Pons (tissue), 1 donor: Measurements from ENCODE around the gene LPIN2.

ENCODE experiments used
- DNase-seq: peaks from one replicate; pipeline ENCODE4 v3.0.0-alpha.2; 2016; ENCODE audit warnings: low spot score

The LPIN2 gene

GRCh38 chr18:2979871-2980790 lies 32.8 kb downstream of the LPIN2 start:
- DNase-seq = peak; percentile 54

GRCh38 chr18:2979129-2979528 lies 33.8 kb downstream of the LPIN2 start:
- no peak for DNase-seq

- no peak for DNase-seq
These were observed 34.3 kb downstream of the LPIN2 start for GRCh38 chr18:2978661-2979106.

DNA sequence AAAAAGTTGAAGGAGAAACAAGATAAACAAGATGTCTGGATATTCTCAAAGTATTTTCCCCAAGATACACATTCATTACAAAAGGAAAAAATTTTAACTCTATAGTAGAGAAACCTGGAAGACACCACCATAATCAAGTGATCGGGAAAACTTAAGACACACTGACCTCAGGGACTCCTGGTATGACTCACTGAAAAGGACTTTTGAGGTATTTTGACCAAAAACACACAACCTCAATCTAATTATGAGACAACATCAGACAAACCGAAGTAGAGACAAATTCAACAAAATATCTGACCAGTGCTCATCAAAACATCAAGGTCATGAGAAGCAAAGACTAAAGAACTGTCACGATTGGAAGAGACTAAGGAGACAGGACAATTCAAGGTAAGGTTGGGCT lies 34.7 kb downstream of the LPIN2 start:
- DNase-seq = no peak

DNA sequence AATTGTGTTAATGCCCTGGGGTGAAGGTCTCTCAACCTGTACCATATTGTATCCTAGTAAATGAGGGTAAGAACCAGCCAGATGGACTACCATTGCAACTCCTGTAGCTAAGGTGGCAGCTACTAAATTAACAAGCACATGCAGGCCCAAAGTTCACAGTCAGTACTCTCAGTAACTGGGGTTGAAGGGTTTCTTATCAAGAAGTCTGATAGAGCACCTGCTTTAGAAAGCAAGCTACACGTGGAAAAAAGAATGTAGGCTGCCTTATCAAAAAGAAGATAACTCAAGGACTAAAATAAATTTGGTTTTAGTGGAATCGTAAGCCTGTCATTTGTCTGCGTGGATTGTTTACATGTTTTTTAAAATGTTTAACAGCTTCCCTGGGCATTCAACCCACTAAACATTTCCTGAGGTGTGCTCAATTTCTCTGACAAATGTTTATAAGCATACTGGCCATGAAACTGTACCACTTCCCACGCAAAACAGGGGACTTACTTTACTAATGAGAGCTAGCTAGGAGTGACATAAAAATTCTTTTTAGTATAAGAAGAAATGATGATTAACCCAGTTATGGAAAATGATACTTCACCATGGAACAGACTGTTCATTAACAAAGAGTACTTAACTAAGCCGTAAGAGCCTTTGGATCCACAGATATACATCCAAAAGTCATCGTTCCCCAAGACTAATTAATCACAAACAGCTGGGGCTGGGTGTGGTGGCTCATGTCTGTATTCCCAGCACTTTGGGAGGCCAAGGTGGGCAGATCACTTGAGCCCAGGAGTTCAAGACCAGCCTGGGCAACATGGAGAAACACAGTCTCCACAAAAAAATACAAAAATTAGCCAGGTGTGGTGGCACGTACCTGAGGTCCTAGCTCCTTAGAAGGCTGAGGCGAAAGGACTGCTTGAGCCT lies 36.5 kb downstream of the LPIN2 start:
- DNase-seq = no peak

DNA sequence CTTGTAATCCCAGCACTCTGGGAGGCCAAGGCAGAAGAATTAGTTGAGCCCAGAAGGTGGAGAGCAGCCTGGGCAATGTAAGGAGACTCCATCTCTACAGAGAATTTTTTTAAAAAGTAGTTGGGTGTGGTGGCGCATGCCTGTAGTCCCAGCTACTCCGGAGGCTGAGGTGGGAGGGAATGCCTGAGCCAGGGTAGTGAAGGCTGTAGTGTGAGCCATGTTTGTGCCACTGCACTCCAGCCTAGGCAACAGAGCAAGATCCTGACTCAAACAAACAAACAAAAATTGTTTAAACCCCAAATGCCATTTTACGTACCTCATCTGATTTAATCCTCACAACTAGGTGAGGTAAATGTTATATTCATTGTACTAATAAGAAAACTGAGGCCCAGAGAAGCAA lies 38.2 kb downstream of the LPIN2 start:
- DNase-seq = no peak

DNA sequence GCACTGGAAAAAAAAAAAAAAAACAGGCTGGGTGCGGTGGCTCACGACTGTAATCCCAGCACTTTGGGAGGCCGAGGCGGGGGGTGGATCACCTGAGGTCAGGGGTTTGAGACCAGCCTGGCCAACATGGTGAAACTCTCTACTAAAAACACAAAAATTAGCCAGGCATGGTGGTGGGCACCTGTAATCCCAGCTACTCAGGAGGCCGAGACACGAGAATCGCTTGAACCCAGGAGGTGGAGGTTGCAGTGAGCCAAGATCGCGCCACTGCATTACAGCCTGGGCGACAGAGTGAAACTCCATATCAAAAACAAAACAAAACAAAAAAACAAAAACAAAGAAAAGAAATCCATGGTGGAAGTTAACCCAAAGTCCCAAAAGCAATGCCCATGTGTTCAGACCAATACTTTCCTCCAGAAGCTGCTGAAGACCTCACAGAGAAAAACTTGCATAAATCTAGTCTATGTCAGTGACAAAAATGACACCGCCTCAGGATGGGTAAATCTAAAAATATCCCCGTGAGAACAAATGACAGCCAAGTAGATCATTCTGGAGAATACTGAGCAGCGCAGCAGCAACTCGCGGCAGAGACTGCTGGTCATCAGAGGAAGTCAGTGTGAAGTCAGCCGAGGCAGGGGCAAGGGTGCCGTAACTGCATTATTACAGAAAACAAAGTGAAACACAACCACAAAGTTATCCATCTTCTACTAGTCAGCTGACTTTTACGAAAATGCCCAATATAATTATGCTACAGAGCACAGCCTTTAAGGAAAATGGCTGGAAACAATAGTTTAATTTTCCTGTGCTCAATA lies 41.0 kb downstream of the LPIN2 start:
- DNase-seq = no peak

DNA sequence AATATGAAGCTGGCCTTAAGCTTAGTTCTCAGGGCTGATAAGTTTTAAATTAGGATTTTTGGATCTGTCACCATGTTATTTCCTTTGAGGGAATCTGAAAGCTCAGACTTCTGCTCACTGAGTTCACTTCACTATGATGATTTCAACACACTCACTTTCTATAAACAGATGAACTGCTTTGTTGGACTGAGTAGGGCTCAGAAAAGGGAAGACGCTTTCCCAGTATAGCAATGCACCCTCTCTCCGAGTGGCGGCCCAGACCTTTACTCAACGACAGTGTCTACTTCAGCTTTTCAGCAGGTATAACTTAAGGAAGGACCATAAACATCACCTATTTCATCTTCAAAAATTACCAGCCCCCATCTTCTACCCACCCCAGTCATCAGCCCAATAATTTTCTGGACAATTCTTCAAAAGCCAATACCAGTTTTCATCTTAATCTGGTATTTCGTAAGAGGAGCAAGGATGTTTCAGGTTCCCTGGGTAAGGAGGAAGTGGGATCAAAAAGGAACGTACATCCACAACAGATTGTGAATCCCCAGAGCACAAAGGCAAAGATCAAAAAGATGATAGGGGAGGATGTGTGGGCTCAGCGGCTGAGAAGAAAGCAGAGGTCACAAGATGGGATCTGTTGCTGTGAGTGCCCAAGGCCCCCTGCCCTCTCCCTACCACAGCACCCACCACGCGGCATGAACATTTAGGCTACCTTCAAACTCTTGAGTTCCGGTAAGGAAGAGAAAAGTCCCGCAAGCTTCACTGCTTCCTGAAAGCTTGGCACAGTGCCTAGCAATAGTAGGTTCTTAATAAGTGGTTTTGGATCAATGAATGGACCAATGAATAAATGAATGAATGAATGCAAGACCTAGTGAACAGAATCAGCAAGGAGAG lies 41.9 kb downstream of the LPIN2 start:
- DNase-seq = peak; percentile 80

GRCh38 chr18:2970344-2970743 lies 42.6 kb downstream of the LPIN2 start:
- no peak for DNase-seq

GRCh38 chr18:2969695-2970094 lies 43.2 kb downstream of the LPIN2 start:
- DNase-seq = no peak

DNA sequence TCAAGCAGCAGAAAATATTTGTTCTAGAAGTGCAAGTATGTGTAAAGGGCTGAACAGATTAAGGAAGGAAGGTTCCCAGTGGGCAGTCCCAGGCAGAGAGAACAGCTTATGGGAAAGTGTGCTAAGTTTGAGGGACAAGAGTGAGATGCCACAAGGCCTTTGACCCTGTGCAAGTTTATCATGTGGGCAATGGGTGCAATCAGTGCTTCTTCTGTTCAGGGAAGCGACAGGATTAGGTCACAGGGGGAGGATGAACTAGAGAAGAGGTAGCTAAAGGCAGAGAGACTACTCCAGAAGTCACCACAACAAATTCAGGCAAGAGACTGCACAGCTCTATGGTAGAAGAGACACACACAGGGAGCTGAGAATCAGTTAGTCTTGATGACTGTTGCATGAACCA lies 44.3 kb downstream of the LPIN2 start:
- no peak for DNase-seq

DNA sequence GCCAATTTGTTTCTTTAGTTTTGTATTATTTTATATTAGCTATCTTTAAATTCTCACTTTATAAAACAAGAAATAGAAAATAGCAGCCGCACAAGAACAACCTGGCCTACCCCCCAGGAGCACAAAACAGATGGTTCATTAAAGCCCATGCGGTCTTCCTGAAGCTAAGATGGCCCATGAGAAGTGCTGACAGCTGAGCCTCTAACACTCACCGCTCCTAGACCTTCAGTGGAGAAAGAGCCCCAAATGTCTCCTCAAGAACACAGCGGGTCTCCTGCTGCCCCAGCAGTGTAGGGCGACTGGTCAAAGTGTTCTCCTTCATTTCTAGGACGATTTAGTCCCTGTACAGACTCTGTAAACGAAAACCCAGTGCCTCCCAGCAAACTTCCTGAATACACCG lies 45.1 kb downstream of the LPIN2 start:
- DNase-seq = no peak

DNA sequence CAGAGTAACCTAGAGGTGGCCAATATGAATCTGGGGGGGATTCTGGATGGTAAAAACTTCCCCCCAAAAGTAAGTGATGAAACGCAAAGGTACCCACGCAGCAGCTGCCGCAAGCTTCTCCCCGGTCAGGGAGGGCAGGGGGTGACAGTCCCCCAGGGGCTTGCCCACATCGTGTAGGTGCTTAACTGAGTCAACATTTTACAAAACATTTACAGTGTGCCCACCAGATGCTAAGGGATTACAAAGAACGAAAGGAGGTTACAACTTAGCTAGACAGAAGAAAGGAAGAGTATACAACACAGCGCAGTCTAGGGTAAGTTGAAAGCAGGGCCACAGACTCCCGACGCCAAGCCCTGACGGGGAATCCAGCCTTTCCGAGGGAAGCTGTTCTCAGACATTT lies 45.6 kb downstream of the LPIN2 start:
- no peak for DNase-seq

DNA sequence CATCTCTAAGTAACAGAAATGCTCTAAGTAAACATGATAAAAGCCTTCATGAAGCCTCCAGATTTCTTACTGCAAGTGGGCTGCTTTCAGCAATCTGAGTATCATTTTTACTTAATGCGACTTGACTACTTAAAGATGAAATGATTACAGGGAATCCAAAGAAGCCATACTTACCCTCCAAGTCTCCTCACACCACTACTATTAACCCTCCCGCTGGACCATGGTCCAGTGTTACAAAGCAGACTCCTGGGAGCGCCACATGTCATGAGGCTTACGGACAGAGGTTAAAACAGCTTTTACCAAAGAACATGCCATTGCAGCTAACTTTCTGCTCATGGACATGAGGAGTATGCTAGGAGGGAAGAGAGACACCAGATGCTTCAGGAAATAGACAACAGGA lies 46.4 kb downstream of the LPIN2 start:
- DNase-seq = no peak

- DNase-seq = no peak
These were observed 47.1 kb downstream of the LPIN2 start for GRCh38 chr18:2965797-2966196.

DNA sequence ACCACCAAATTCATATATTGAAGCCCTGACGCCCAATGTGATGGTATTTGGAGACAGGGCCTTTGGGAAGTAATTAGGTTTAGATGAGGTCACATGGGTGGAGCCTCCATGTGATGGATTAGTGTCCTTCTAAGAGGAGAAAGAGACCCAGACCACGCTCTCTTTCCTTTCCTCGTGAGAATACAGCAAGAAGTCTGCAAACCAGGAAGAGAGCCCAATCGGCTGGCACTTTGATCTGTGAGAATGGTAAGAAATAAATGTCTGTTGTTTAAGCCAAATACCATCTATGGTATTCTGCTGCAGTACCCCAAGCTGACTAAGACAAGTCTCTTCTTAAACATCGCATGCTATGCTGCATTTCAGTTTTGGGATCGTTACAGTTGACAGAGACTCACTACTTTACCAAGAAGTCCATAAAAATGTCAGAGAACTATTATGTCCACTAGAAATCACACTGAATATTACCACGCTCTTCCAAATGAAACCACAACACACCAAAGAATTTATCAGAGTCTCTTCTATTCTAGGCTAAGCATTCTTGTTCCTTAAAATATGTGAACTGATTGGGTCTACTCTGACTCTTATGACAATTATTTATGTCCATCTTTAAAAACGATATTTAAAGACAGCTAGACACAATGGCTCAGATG lies 48.5 kb downstream of the LPIN2 start:
- no peak for DNase-seq
